HepG2 (cell line): Measurements from ENCODE around the gene GRK4. TPM values are rescaled to one million over a fixed set of nuclear protein-coding genes. Genes with fewer than 3 reads are reported as not detected.

Experiments used
- ATAC-seq: fragments of 200-7000 bp; cut with Tn5 transposase; 3 replicates; pipeline ENCODE4 v1.9.1; 2020; ENCODE audit warnings: mild to moderate bottlenecking, moderate library complexity
- BruUV-seq: library from RNA; stranded (reverse); fragments of 400-500 nt; replicated peaks from 2 replicates; lab custom pipeline; 2021; lab: Mats Ljungman, UMichigan
- CTCF ChIA-PET: fragments of 300-600 bp; formaldehyde crosslinking; extraction: SDS; loops from one replicate; lab custom pipeline; 2021; ENCODE audit warnings: low total read pairs, inconsistent platforms, low intra/inter-chr PET ratio; lab: Yijun Ruan, JAX
- POLR2A ChIA-PET: fragments of 350-600 bp; sonication (Branson Sonifier 250); formaldehyde crosslinking; loops from one replicate; lab custom pipeline; 2020; ENCODE audit warnings: antibody characterized with exemption, inconsistent platforms; lab: Yijun Ruan, JAX
- DNase-seq: peaks from one replicate; pipeline ENCODE4 v3.0.0-alpha.2; 2015; ENCODE audit warnings: low spot score
- FAIRE-seq: peaks from 3 replicates; lab custom pipeline; 2011; peaks lifted over from hg19 to GRCh38; lab: Jason Lieb, UNC
- H2AFZ ChIP-seq: one replicate; pipeline ENCODE4 v1.6.1; 2011; ENCODE audit warnings: low read length, inconsistent platforms
- H3K27ac ChIP-seq: fragments of 300-600 bp; 3 replicates; pipeline ENCODE4 v1.8.0; 2011; ENCODE audit warnings: mixed run types, mild to moderate bottlenecking, mixed read lengths, low read length, inconsistent platforms; ENCODE audit not compliant: insufficient read depth; ENCODE audit errors: extremely low read length
- H3K27me3 ChIP-seq, 2 experiments: fragments of 200-600 bp in 1 of 2; 2 replicates in 1 of 2; 3 replicates in 1 of 2; pipeline versions ENCODE4 v1.6.0 to v1.8.0; 2011; ENCODE audit warnings: low read length in 2 of 2, mild to moderate bottlenecking in 2 of 2, moderate library complexity in 2 of 2, inconsistent platforms in 1 of 2; ENCODE audit not compliant: insufficient read depth in 2 of 2, control insufficient read depth in 1 of 2
- H3K36me3 ChIP-seq, 2 experiments: fragments of 200-600 bp in 1 of 2; replicated peaks in 1 of 2; 2 replicates in 1 of 2; 3 replicates in 1 of 2; pipeline versions ENCODE4 v1.5.1 to v1.8.0; 2011; ENCODE audit warnings: low read length in 2 of 2, inconsistent platforms in 1 of 2; ENCODE audit not compliant: insufficient read depth in 2 of 2, control insufficient read depth in 1 of 2
- H3K4me1 ChIP-seq: 2 replicates; pipeline ENCODE4 v1.5.1; 2012; ENCODE audit warnings: low read length, inconsistent platforms; ENCODE audit not compliant: insufficient read depth
- H3K4me2 ChIP-seq: 2 replicates; pipeline ENCODE4 v1.6.0; 2011; ENCODE audit warnings: low read depth, low read length, inconsistent platforms
- H3K4me3 ChIP-seq, 3 experiments: fragments of 200-600 bp in 1 of 3; sonication (generic), shearing (Covaris generic) in 1 of 3; replicated peaks in 1 of 3; 2 replicates each; pipeline ENCODE4 v1.5.1; 2011 to 2016; ENCODE audit warnings: low read length in 3 of 3, inconsistent platforms in 2 of 3, low read depth in 2 of 3, mild to moderate bottlenecking in 2 of 3, control low read depth in 1 of 3, mixed read lengths in 1 of 3; ENCODE audit not compliant: insufficient read depth in 1 of 3
- H3K79me2 ChIP-seq: one replicate; pipeline ENCODE4 v1.6.1; 2011; ENCODE audit warnings: low read length, inconsistent platforms; ENCODE audit not compliant: insufficient read depth
- H3K9ac ChIP-seq: 2 replicates; pipeline ENCODE4 v1.6.0; 2011; ENCODE audit warnings: mild to moderate bottlenecking, low read depth, low read length, inconsistent platforms; ENCODE audit not compliant: insufficient read depth
- H3K9me3 ChIP-seq: 2 replicates; pipeline ENCODE4 v1.5.1; 2012; ENCODE audit warnings: mild to moderate bottlenecking, low read length
- H4K20me1 ChIP-seq: 2 replicates; pipeline ENCODE4 v1.6.0; 2011; ENCODE audit warnings: inconsistent platforms, mild to moderate bottlenecking, low read length, moderate library complexity; ENCODE audit not compliant: insufficient read depth
- ATF2 ChIP-seq: sonication (generic); formaldehyde crosslinking; IDR thresholded peaks from 2 replicates; pipeline ENCODE4 v1.4.0; 2020; ENCODE audit warnings: missing genetic modification reagents
- GTF3A ChIP-seq: sonication (generic); formaldehyde crosslinking; conservative IDR thresholded peaks from 2 replicates; pipeline ENCODE4 v1.4.0; 2020; ENCODE audit warnings: mild to moderate bottlenecking, missing genetic modification reagents
- IKZF4 ChIP-seq: sonication (generic); formaldehyde crosslinking; IDR thresholded peaks from 2 replicates; pipeline ENCODE4 v1.5.1; 2020; ENCODE audit warnings: borderline replicate concordance, mild to moderate bottlenecking, low read depth, missing genetic modification reagents; ENCODE audit errors: not compliant biosample characterization
- KAT8 ChIP-seq: IDR thresholded peaks from 2 replicates; pipeline ENCODE4 v1.6.1; 2016; ENCODE audit warnings: missing genetic modification reagents, missing compliant biosample characterization
- KLF6 ChIP-seq: IDR thresholded peaks from 2 replicates; pipeline ENCODE4 v1.8.0; 2016; ENCODE audit warnings: missing biosample characterization, missing genetic modification reagents
- NR2F2 ChIP-seq: IDR thresholded peaks from 2 replicates; pipeline ENCODE4 v1.6.1; 2012; ENCODE audit warnings: low read depth, inconsistent platforms, borderline replicate concordance
- PHB2 ChIP-seq: fragments of 450-650 bp; IDR thresholded peaks from 2 replicates; pipeline ENCODE4 v1.6.1; 2018; ENCODE audit not compliant: partially characterized antibody
- POLR2G ChIP-seq: fragments of 200-400 bp; formaldehyde crosslinking; IDR thresholded peaks from 2 replicates; pipeline ENCODE4 v1.6.1; 2018; ENCODE audit warnings: mild to moderate bottlenecking, low read depth, low read length, moderate library complexity
- SNAPC2 ChIP-seq: sonication (generic); formaldehyde crosslinking; IDR thresholded peaks from 2 replicates; pipeline ENCODE4 v1.8.1; 2022; ENCODE audit warnings: mild to moderate bottlenecking, missing genetic modification reagents
- ZFX ChIP-seq: sonication (generic); formaldehyde crosslinking; IDR thresholded peaks from 2 replicates; pipeline ENCODE4 v1.4.0; 2020; ENCODE audit warnings: mild to moderate bottlenecking, low read depth, missing genetic modification reagents, moderate library complexity
- ZNF251 ChIP-seq: sonication (generic); formaldehyde crosslinking; IDR thresholded peaks from 2 replicates; pipeline ENCODE4 v1.9.0; 2021; ENCODE audit warnings: mild to moderate bottlenecking, missing genetic modification reagents
- ZNF318 ChIP-seq: sonication (generic); formaldehyde crosslinking; IDR thresholded peaks from 2 replicates; pipeline ENCODE4 v1.4.0; 2020; ENCODE audit warnings: mild to moderate bottlenecking, missing genetic modification reagents
- ZNF773 ChIP-seq: sonication (generic); formaldehyde crosslinking; IDR thresholded peaks from 2 replicates; pipeline ENCODE4 v1.4.0; 2020; ENCODE audit warnings: missing genetic modification reagents, borderline replicate concordance
- ZSCAN12 ChIP-seq: sonication (generic); formaldehyde crosslinking; IDR thresholded peaks from 2 replicates; pipeline ENCODE4 v1.9.0; 2021; ENCODE audit warnings: mild to moderate bottlenecking, missing genetic modification reagents
- ZSCAN25 ChIP-seq: sonication (generic); formaldehyde crosslinking; IDR thresholded peaks from 2 replicates; pipeline ENCODE4 v1.8.0; 2022; ENCODE audit warnings: mild to moderate bottlenecking, missing genetic modification reagents
- WGBS: methylation state at CpG from one replicate; pipeline ENCODE4 v1.1.6; 2017; ENCODE audit warnings: low lambda C conversion rate; 5-methylcytosine and 5-hydroxymethylcytosine counted together
- in situ Hi-C: cut with HindIII; loops from 2 replicates; pipeline ENCODE4 v1.10.0; 2017; ENCODE audit warnings: low pct_unique_long_range_greater_than_20kb; ENCODE audit not compliant: extremely low pct_ligation_motif_present
- intact Hi-C: fragments of 100-400 bp; cut with micrococcal nuclease; formaldehyde crosslinking; loops from one replicate; pipeline ENCODE4 v1.10.0; 2022; ENCODE audit not compliant: unreplicated experiment
- polyA plus RNA-seq, 8 experiments: library from polyadenylated mRNA; depleted of rRNA in 3 of 8; stranded (reverse) in 7 of 8; unstranded in 1 of 8; fragments of >200 nt; fragmentation: Illumina TruSeq in 4 of 8; extraction: Trizol in 4 of 8; gene quantifications; 2 replicates each; pipeline versions ENCODE4 v1.2.1 to v1.2.3, GENCODE V29; 2011 to 2016; ENCODE audit warnings: low read depth in 4 of 8, missing spikeins in 1 of 8, mixed read lengths in 1 of 8; ENCODE audit not compliant: insufficient read depth in 1 of 8
- total RNA-seq, 5 experiments: library from RNA; depleted of rRNA; stranded (reverse); fragments of >200 nt; fragmentation: Illumina TruSeq; extraction: Trizol; gene quantifications; 2 replicates each; pipeline ENCODE4 v1.2.3, GENCODE V29; 2016; ENCODE audit warnings: low read depth in 1 of 5
- TF ChIP-seq, protein P1 (sequence below): sonication (generic); formaldehyde crosslinking; IDR thresholded peaks from 2 replicates; pipeline ENCODE4 v1.8.1; 2023; ENCODE audit warnings: mild to moderate bottlenecking, missing genetic modification reagents

GRK4 gene
- total and polyA plus RNA-seq, 2 of the 13 experiments (the other 11 are each of a cell fraction or from before 2014, with no cell fraction given), result 1.8 to 2.0 TPM

- Histone ChIP-seq H3K79me2 (no peaks in the 10 kb centered on the region), H3K9ac (no peak overlapping the region), H4K20me1 (no peaks in the 10 kb centered on the region), H3K27ac (no peak overlapping the region), H2AFZ (no peak overlapping the region), H3K4me3 (no peak overlapping the region), H3K9me3 (no peaks in the 10 kb centered on the region), H3K4me2 (no peak overlapping the region), H3K4me1 (no peaks in the 10 kb centered on the region), H3K36me3 (no peaks in the 10 kb centered on the region), H3K27me3 (peaks cover 0 to 8% of the 10 kb centered on the region in 2 experiments; a peak in 1 of 5 replicates)
- WGBS, result 82% methylated on average over 4 of the region's 4 CpGs
- POLR2A ChIA-PET, result no interaction called here
- TF ChIP-seq ZNF251 (CRISPR knock-in tag) (no peak), KAT8 (CRISPR knock-in tag) (no peak), ZSCAN12 (CRISPR knock-in tag) (no peak), KLF6 (CRISPR knock-in tag) (no peak), ZNF318 (CRISPR knock-in tag) (no peak), PHB2 (no peak), ZSCAN25 (CRISPR knock-in tag) (no peak), ZNF773 (CRISPR knock-in tag) (no peak), SNAPC2 (CRISPR knock-in tag) (no peak), GTF3A (CRISPR knock-in tag) (no peak), NR2F2 (no peak), POLR2G (no peak), ZFX (CRISPR knock-in tag) (no peak), IKZF4 (CRISPR knock-in tag) (no peak), ATF2 (CRISPR knock-in tag) (no peak)
- TF ChIP-seq, protein P1, sequence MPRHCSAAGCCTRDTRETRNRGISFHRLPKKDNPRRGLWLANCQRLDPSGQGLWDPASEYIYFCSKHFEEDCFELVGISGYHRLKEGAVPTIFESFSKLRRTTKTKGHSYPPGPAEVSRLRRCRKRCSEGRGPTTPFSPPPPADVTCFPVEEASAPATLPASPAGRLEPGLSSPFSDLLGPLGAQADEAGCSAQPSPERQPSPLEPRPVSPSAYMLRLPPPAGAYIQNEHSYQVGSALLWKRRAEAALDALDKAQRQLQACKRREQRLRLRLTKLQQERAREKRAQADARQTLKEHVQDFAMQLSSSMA, result no peak
- intact Hi-C loops (no loop called here), in situ Hi-C loops (no loop called here)
- BruUV-seq, result no TSS peak
- CTCF ChIA-PET, result no interaction called here
- FAIRE-seq (no peak), DNase-seq (no peak), ATAC-seq (no peak)
Observed at GRCh38 chr4:2994917-2995316, 31.5 kb downstream of the GRK4 start.
